Trophoblast cell (in vitro differentiated cells and primary cell): ENCODE data around the gene CHMP4A.

Source experiments
- DNase-seq, 2 donors: peaks; one replicate each; pipeline ENCODE4 v3.0.0-alpha.2; 2016
- H2AFZ ChIP-seq: 2 replicates; pipeline ENCODE4 v1.6.1; 2013; ENCODE audit warnings: low read length, moderate library complexity, mild to moderate bottlenecking; ENCODE audit not compliant: insufficient read depth, poor library complexity
- H2AK5ac ChIP-seq: 2 replicates; pipeline ENCODE4 v1.6.1; 2013; ENCODE audit warnings: mild to moderate bottlenecking, low read length
- H2BK120ac ChIP-seq: 2 replicates; pipeline ENCODE4 v1.6.1; 2013; ENCODE audit warnings: low read length, mild to moderate bottlenecking, moderate library complexity; ENCODE audit not compliant: insufficient read depth, poor library complexity
- H2BK12ac ChIP-seq: 2 replicates; pipeline ENCODE4 v1.6.1; 2013; ENCODE audit warnings: mild to moderate bottlenecking, low read length, moderate library complexity
- H2BK5ac ChIP-seq: 2 replicates; pipeline ENCODE4 v1.6.1; 2013; ENCODE audit warnings: low read length, low read depth, moderate library complexity, mild to moderate bottlenecking; ENCODE audit not compliant: poor library complexity
- H3K14ac ChIP-seq: 2 replicates; pipeline ENCODE4 v1.6.1; 2013; ENCODE audit warnings: mild to moderate bottlenecking, low read length
- H3K18ac ChIP-seq: 2 replicates; pipeline ENCODE4 v1.6.1; 2013; ENCODE audit warnings: mild to moderate bottlenecking, low read length
- H3K23ac ChIP-seq: 2 replicates; pipeline ENCODE4 v1.6.1; 2013; ENCODE audit warnings: low read length
- H3K27ac ChIP-seq: 2 replicates; pipeline ENCODE4 v1.5.1; 2013; ENCODE audit warnings: low read depth, mild to moderate bottlenecking, inconsistent platforms, low read length, moderate library complexity
- H3K27me3 ChIP-seq: 2 replicates; pipeline ENCODE4 v1.6.1; 2013; ENCODE audit warnings: inconsistent platforms, mild to moderate bottlenecking, low read length, moderate library complexity; ENCODE audit not compliant: insufficient read depth
- H3K36me3 ChIP-seq, 2 experiments: 1 replicate in 1 of 2; 2 replicates in 1 of 2; pipeline ENCODE4 v1.6.1; 2013; ENCODE audit warnings: low read length in 2 of 2, mild to moderate bottlenecking in 2 of 2, moderate library complexity in 1 of 2; ENCODE audit not compliant: insufficient read depth in 2 of 2, control insufficient read depth in 1 of 2
- H3K4ac ChIP-seq: 2 replicates; pipeline ENCODE4 v1.6.1; 2013; ENCODE audit warnings: low read depth, mild to moderate bottlenecking, low read length, moderate library complexity
- H3K4me1 ChIP-seq, 2 experiments: 1 replicate in 1 of 2; 2 replicates in 1 of 2; pipeline ENCODE4 v1.6.1; 2013; ENCODE audit warnings: low read length in 2 of 2, mild to moderate bottlenecking in 2 of 2, moderate library complexity in 1 of 2; ENCODE audit not compliant: insufficient read depth in 2 of 2, control insufficient read depth in 1 of 2
- H3K4me2 ChIP-seq: 2 replicates; pipeline ENCODE4 v1.6.1; 2013; ENCODE audit warnings: inconsistent platforms, mild to moderate bottlenecking, low read length, moderate library complexity
- H3K4me3 ChIP-seq: 2 replicates; pipeline ENCODE4 v1.5.1; 2013; ENCODE audit warnings: mild to moderate bottlenecking, low read depth, low read length, inconsistent platforms
- H3K79me1 ChIP-seq: one replicate; pipeline ENCODE4 v1.6.1; 2013; ENCODE audit warnings: low read length
- H3K79me2 ChIP-seq: 2 replicates; pipeline ENCODE4 v1.6.1; 2013; ENCODE audit warnings: low read length, mild to moderate bottlenecking; ENCODE audit not compliant: control insufficient read depth, insufficient read depth, poor library complexity
- H3K9ac ChIP-seq: 2 replicates; pipeline ENCODE4 v1.6.1; 2013; ENCODE audit warnings: mild to moderate bottlenecking, low read length
- H3K9me3 ChIP-seq: 2 replicates; pipeline ENCODE4 v1.6.1; 2013; ENCODE audit warnings: low read depth, mild to moderate bottlenecking, control low read depth, inconsistent platforms, low read length; ENCODE audit not compliant: insufficient read depth
- H4K12ac ChIP-seq: 2 replicates; pipeline ENCODE4 v1.6.1; 2013; ENCODE audit warnings: low read depth, mild to moderate bottlenecking, low read length, moderate library complexity
- H4K8ac ChIP-seq: 2 replicates; pipeline ENCODE4 v1.6.1; 2013; ENCODE audit warnings: low read depth, mild to moderate bottlenecking, low read length, moderate library complexity
- H4K91ac ChIP-seq: one replicate; pipeline ENCODE4 v1.6.1; 2013; ENCODE audit warnings: low read depth, mild to moderate bottlenecking, low read length, moderate library complexity
- WGBS: extraction: QIAGEN DNeasy Blood & Tissue Kit; methylation state at CpG from one replicate; pipeline ENCODE4 v1.1.7; 2013; ENCODE audit warnings: missing lambda C conversion rate; ENCODE audit not compliant: insufficient read length, insufficient coverage; ENCODE audit errors: extremely low coverage; 5-methylcytosine and 5-hydroxymethylcytosine counted together

Gene CHMP4A

GRCh38 chr14:24165785-24166184 is 47.5 kb downstream of the CHMP4A start:
- Histone ChIP-seq H3K9ac (no peak overlapping the region), H3K27me3 (no peaks in the 10 kb centered on the region), H4K8ac (no peak overlapping the region), H2BK12ac (no peak overlapping the region), H3K4ac (no peak overlapping the region), H2AFZ (no peak overlapping the region), H3K27ac (no peak overlapping the region), H3K4me2 (no peak overlapping the region), H3K23ac (no peak overlapping the region), H3K79me2 (peaks cover 2% of the 10 kb centered on the region), H3K14ac (no peak overlapping the region), H4K91ac (no peak overlapping the region), H3K9me3 (no peaks in the 10 kb centered on the region), H3K4me1 (peaks cover 6 to 7% of the 10 kb centered on the region in 2 experiments), H4K12ac (no peak overlapping the region), H3K18ac (no peak overlapping the region), H2AK5ac (no peak overlapping the region), H3K36me3 (peaks cover 42 to 44% of the 10 kb centered on the region in 2 experiments), H3K4me3 (no peak overlapping the region), H2BK5ac (no peak overlapping the region), H3K79me1 (peaks cover 4% of the 10 kb centered on the region), H2BK120ac (no peak overlapping the region)
- no peak for DNase-seq
- no CpG with 5 or more reads among the region's 5 CpGs for WGBS

GRCh38 chr14:24164518-24164991 is 48.7 kb downstream of the CHMP4A start:
- Histone ChIP-seq H3K4me2 (no peak overlapping the region), H4K91ac (no peak overlapping the region), H2AFZ (no peak overlapping the region), H2AK5ac (no peak overlapping the region), H2BK120ac (no peak overlapping the region), H3K4ac (no peak overlapping the region), H3K36me3 (peaks cover 55 to 56% of the 10 kb centered on the region in 2 experiments), H3K9ac (no peak overlapping the region), H3K27ac (no peak overlapping the region), H3K9me3 (no peaks in the 10 kb centered on the region), H3K4me3 (no peak overlapping the region), H4K8ac (no peak overlapping the region), H3K4me1 (peaks cover 6 to 7% of the 10 kb centered on the region in 2 experiments), H3K79me2 (peaks cover 2% of the 10 kb centered on the region), H3K18ac (no peak overlapping the region), H4K12ac (no peak overlapping the region), H3K23ac (no peak overlapping the region), H2BK5ac (no peak overlapping the region), H2BK12ac (no peak overlapping the region), H3K14ac (no peak overlapping the region), H3K27me3 (no peaks in the 10 kb centered on the region), H3K79me1 (peaks cover 4% of the 10 kb centered on the region)
- WGBS, result no CpG with 5 or more reads among the region's 14 CpGs
- DNase-seq, result peak in 1 of 2 donors; percentile 41

- Histone ChIP-seq H3K27ac (no peak overlapping the region), H3K36me3 (peaks cover 64 to 67% of the 10 kb centered on the region in 2 experiments), H3K9me3 (no peaks in the 10 kb centered on the region), H3K23ac (no peak overlapping the region), H4K91ac (no peak overlapping the region), H2BK120ac (no peak overlapping the region), H2AFZ (no peak overlapping the region), H3K4ac (no peak overlapping the region), H3K14ac (no peak overlapping the region), H2AK5ac (peak overlapping the region; percentile 65), H2BK5ac (no peak overlapping the region), H4K8ac (no peak overlapping the region), H3K4me3 (no peak overlapping the region), H3K27me3 (no peaks in the 10 kb centered on the region), H3K79me1 (peaks cover 4% of the 10 kb centered on the region), H2BK12ac (no peak overlapping the region), H3K4me2 (peak overlapping the region; percentile 71), H4K12ac (no peak overlapping the region), H3K79me2 (peaks cover 2% of the 10 kb centered on the region), H3K18ac (no peak overlapping the region), H3K4me1 (peaks cover 6 to 7% of the 10 kb centered on the region in 2 experiments), H3K9ac (no peak overlapping the region)
- no CpG with 5 or more reads among the region's 8 CpGs for WGBS
- no peak for DNase-seq
These were observed 51.2 kb downstream of the CHMP4A start for GRCh38 chr14:24162093-24162492.

- Histone ChIP-seq H2BK12ac (no peak within 1 kb of the TSS), H4K8ac (peak within 1 kb of the TSS; percentile 71), H2AK5ac (peak within 1 kb of the TSS; percentile 65), H2AFZ (no peak within 1 kb of the TSS), H3K27ac (peak within 1 kb of the TSS; percentile 31), H4K12ac (peak within 1 kb of the TSS; percentile 76), H3K23ac (no peak within 1 kb of the TSS), H2BK120ac (peak within 1 kb of the TSS; percentile 49), H3K36me3 (peaks cover 67 to 69% of the 10 kb centered on the region in 2 experiments), H3K18ac (peak within 1 kb of the TSS; percentile 51), H3K4me2 (peak within 1 kb of the TSS; percentile 71), H4K91ac (peak within 1 kb of the TSS; percentile 68), H3K79me1 (peaks cover 4% of the 10 kb centered on the region), H2BK5ac (peak within 1 kb of the TSS; percentile 47), H3K4me3 (peak within 1 kb of the TSS; percentile 55), H3K27me3 (no peaks in the 10 kb centered on the region), H3K14ac (peak within 1 kb of the TSS; percentile 56), H3K9me3 (no peaks in the 10 kb centered on the region), H3K4ac (peak within 1 kb of the TSS; percentile 48), H3K79me2 (peaks cover 2% of the 10 kb centered on the region), H3K4me1 (peaks cover 6 to 7% of the 10 kb centered on the region in 2 experiments), H3K9ac (peak within 1 kb of the TSS; percentile 70)
- DNase-seq, result peak; percentile 97 to 100
- WGBS, result no CpG with 5 or more reads among the region's 12 CpGs
These were observed 52.2 kb downstream of the CHMP4A start, which contains the start of gene IRF9 for GRCh38 chr14:24160850-24161804. TSS of gene IRF9 (plus strand) at chr14:24161265. CDS start at chr14:24162145, 880 bp downstream.
